Measurements from ENCODE around the gene ATRX. TPM values are rescaled to one million over a fixed set of nuclear protein-coding genes. Genes with fewer than 3 reads are reported as not detected.

Gene ATRX
- total RNA-seq, 4 donors from 2014 or later, result 86.5 to 148 (median 114) TPM

DNA sequence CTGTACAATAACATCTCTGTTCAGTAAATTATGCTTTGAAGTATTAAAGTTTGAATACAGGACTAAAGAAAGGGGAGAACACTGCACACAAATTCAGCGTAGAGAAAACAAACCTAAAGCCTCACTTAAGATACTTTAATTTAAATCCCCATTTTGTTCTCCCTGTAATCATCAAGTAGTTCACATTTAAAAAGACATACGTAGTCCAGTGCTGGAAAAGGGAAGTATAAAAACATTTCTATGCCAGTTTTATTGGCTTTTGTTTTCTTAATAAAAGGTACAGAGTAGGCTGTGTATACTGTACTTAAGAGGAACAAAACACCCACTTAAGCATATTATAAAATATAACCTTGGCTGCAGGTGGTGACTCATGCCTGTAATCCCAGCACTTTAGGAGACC lies 237.3 kb downstream of the ATRX start:
- TF ChIP-seq, protein P1, sequence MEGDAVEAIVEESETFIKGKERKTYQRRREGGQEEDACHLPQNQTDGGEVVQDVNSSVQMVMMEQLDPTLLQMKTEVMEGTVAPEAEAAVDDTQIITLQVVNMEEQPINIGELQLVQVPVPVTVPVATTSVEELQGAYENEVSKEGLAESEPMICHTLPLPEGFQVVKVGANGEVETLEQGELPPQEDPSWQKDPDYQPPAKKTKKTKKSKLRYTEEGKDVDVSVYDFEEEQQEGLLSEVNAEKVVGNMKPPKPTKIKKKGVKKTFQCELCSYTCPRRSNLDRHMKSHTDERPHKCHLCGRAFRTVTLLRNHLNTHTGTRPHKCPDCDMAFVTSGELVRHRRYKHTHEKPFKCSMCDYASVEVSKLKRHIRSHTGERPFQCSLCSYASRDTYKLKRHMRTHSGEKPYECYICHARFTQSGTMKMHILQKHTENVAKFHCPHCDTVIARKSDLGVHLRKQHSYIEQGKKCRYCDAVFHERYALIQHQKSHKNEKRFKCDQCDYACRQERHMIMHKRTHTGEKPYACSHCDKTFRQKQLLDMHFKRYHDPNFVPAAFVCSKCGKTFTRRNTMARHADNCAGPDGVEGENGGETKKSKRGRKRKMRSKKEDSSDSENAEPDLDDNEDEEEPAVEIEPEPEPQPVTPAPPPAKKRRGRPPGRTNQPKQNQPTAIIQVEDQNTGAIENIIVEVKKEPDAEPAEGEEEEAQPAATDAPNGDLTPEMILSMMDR (IDR thresholded peaks at IDR 0.05; ENCODE audit: low read depth), result no peak

DNA sequence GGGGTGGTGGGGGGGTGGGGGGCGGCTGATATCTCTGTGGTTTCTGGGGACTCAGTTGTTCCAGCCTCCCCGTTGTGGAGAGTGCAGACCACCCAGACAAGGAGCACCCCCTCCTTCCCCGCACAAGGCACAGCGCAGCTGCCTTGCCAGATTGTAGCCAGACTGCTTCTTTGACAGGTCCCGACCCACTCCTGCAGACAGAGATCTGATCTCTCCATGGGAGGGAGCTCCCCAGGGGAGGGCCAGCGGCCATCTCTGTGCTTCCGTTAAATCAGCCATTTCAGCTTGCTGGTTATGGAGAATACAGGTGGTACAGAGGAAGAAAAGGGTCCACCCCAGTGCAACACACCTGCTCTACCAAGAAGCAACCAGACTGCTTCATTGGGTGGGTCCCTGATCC lies 258.0 kb downstream of the ATRX start:
- TF ChIP-seq, protein P1 (IDR thresholded peaks at IDR 0.05; ENCODE audit: low read depth), result no peak

DNA sequence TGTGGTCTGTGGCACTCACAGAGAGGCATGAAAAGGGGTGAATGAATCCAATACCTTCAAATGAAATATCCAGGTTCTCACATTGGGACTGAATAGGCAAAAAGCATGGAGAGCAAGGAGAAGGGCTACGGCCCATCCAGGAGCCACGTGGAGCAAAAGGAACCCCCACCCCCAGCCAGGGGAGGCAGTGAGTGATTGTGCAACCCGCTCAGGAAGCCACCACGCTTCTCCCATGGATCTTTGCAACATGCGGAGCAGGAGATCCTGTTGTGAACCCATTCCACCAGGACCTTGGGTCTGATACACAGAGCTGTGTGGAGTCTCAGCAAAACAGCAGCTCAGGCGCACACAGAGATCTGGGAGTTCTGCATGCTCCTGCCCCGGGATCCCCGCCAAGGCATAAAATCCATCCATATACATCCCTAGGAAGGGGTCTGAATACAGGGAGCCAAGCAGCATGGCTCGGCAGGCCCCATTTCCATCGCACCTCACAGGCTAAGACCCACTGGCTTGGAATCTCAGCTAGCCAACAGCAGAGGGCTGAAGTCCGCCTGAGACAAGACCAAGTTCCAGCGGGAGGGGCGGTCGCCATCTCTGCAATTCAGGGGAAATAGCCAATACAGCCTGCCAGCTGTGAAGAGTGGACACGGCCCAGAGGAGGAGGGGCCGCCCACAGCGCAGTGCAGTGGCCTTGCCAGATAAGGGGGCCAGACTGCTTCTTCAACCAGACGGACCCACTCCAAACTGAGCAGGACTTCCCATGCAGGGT lies 258.6 kb downstream of the ATRX start:
- TF ChIP-seq, protein P1 (IDR thresholded peaks at IDR 0.05; ENCODE audit: low read depth), result no peak

DNA sequence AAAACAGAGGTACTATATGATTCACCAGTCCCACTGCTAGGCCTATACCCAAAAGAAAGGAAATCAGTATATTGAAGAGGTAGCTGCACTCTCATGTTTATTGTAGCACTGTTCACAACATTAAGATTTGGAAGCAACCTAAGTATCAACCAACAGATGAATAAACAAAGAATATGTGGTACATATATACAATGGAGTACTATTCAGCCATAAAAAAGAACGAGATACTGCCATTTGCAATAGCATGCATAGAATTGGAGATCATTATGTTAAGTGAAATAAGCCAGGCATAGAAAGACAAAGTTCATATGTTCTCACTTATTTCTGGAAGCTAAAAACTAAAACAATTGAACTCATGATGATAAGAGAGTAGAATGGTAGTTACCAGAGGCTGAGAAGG lies 266.3 kb downstream of the ATRX start:
- TF ChIP-seq, protein P1 (IDR thresholded peaks at IDR 0.05; ENCODE audit: low read depth), result no peak

DNA sequence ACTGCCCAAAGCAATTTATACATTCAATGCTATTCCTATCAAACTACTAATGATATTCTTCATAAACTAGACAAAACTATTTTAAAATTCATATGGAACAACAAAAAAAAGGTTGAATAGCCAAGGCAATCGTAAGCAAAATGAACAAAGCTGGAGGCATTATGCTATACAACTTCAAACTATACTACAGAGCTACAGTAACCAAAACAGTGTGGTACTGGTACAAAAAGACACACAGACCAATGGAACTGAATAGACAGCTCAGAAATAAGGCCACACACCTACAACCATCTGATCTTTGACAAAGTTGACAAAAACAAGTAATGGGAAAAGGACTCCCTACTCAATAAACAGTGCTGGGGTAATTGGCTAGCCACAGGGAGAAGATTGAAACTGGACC lies 271.8 kb downstream of the ATRX start:
- TF ChIP-seq, protein P1 (IDR thresholded peaks at IDR 0.05; ENCODE audit: low read depth), result no peak

DNA sequence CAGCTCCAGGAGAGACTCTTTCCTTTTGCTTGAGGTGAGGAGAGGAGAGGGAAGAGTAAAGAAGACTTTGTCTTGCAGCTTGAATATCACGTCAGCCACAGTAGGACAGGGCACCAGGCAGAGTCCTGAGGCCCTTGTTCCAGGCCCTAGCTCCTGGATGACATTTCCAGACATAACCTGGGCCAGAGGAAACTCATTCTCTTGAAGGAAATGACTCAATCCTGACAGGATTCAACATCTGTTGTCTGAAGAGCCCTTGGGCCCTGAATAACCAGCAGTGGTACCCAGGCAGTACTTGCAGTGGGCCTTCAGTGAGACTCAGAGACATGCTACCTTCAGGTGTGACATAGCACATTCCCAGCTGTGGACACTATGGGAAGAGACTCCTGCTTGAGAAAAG lies 276.0 kb downstream of the ATRX start:
- TF ChIP-seq, protein P1 (IDR thresholded peaks at IDR 0.05; ENCODE audit: low read depth), result no peak

DNA sequence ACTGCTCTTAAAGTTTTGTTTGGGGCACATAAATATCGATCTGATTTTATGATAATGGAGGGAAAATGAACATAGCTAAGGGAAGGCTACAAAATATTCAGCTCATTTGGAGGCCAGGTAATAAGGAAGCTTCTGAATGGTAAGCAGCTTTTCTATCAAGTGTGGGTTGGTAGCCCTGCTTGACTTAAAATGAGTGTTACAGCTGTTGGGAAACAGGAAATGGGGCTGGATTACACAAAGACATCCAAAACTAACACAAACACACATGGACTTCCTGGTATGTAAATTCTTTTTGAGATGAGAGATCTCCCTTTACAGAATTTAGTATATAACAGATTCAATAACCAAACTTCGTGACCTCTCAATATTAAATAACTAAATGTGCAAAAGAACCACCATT lies 280.8 kb downstream of the ATRX start:
- TF ChIP-seq, protein P1 (IDR thresholded peaks at IDR 0.05; ENCODE audit: low read depth), result no peak

Data from subcutaneous adipose tissue (tissue), 4 donors.